ENCODE data around the gene CAP2.

CAP2 gene, protein sequence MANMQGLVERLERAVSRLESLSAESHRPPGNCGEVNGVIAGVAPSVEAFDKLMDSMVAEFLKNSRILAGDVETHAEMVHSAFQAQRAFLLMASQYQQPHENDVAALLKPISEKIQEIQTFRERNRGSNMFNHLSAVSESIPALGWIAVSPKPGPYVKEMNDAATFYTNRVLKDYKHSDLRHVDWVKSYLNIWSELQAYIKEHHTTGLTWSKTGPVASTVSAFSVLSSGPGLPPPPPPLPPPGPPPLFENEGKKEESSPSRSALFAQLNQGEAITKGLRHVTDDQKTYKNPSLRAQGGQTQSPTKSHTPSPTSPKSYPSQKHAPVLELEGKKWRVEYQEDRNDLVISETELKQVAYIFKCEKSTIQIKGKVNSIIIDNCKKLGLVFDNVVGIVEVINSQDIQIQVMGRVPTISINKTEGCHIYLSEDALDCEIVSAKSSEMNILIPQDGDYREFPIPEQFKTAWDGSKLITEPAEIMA

DNA sequence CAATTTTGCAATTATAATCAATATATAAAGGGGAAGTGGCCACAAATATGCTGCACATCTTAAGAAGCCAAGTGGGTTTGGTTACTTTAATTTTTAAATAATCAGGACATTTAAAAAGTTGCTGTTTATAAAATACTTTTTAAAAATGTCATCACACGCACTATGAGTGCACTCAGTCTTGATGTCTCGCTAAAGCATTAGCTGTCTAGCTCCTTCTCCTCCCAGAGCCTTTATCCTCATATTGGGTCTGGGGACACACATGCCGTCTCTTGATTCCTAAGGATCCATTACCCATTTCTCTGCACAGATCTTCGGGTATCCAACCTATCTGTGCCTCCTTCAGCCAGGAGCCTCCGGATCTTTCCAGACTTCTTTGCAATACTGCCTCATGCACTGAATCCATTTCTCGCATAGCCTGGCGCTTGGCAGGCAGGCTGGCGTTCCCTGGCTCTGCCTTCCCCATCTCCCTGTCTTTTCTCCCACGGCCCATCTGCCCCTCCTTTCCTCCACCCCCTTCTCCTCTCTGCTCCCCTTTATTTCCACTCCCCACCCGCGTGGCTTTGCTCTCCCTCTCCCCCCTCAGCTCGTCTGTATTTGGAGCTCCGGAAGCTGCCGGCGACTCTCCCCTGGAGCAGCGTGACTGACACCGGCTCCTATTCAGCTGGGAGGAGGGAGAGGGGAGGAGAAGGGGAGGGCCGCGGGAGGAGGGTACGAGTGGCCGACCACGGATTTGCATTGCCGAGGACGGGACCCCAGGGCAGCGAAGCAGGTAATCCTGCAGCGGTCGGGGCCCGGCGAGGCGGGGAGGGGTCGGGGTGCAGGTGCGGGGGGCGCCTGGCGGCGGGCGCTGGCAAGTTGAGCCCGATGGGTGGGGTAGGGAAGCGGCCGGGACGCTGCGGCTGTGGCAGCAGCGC, at the start of gene CAP2:
CAP2 (plus strand) TSS at position 618 of the 914 bp plus-strand sequence. CDS start 27,961 bp downstream, outside the sequence.
- no peak for DNase-seq

GRCh38 chr6:17347012-17347411, 46.4 kb upstream of the CAP2 start:
- DNase-seq, result no peak

GRCh38 chr6:17349427-17349826, 44.0 kb upstream of the CAP2 start:
- no peak for DNase-seq

GRCh38 chr6:17352302-17352701, 41.1 kb upstream of the CAP2 start:
- DNase-seq, result no peak

GRCh38 chr6:17353440-17354175, 39.8 kb upstream of the CAP2 start:
- DNase-seq, result no peak

DNA sequence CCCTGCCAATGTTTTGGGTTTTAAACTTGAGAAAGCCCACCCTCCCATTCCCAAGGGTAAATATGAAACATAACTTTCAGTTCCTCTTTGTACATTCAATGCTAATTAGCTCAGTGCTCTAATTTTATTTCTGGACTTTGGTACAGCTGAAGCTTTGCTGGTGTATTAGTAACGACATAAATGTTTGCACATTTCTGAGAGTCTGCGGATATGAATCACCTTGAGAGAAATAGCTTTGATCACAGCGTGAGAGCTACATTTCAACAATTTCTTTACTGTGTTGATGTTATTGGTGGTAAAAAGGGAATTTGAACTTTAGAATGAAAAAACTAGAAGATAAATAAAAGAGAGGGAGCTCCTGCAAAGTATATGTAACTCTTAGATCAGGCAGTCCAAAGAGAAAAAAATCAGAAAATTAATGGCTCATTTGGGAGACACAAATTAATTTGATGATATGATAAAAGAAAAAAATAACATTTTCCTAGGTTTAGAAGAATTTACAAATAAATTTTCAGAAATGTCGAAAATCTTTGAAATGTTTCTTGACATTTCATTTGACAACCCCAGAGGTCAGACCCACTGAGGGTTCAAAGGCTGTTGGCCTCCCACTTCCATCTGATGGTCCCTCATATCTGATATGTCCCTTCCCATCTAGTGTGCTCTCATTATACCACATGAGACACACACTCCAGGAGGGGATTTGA, 38.5 kb upstream of the CAP2 start:
- no peak for DNase-seq

DNA sequence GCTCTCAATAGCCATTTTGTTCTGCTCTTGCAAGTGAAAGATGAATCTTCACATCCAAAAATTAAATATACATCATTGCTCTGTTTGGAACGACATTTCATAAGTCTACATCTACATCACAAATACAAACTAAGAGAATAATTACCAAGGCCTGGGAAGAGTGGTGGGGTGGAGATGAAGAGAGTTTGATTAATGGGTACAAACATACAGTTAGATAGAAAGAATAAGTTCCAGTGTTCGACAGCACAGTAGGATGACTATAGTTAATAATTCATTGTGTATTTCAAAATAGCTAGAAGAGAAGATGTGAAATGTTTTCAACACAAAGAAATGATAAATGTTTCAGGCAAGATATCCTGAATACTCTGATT, 38.0 kb upstream of the CAP2 start:
- DNase-seq, result no peak

DNA sequence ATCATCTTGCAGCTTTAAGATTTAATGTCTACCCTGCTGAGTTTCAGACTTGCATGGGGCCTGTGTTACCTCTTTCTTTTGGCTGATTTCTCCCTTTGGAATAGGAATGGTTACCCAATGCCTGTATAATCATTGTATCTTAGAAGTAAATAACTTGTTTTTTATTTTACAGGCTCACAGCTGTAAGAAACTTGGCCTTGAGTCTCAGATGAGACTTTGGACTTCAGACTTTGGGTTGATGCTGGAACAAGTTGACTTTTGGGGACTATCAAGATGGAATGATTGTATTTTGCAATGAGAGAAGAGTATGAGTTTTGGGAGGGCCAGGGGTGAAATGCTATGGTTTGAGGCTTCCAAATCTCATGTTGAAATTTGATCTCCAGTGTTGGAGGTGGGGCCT, 34.9 kb upstream of the CAP2 start:
- DNase-seq, result no peak

DNA sequence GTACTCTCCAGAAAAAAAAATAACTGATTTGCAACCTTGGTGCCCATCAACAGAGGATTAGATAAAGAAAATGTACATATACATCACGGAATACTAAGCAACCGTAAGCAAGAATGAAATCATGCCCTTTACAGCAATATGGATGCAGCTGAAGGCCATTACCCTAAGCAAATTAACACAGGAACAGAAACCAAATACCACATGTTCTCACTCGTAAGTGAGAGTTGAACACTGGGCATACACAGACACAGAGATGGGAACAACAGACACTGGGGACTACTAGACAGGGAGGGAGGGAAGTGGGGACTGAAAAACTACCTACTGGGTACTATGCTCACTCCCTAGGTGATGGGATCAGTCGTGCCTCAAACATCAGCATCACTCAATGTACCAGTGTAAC, 32.8 kb upstream of the CAP2 start:
- no peak for DNase-seq

- DNase-seq, result no peak
Measured at GRCh38 chr6:17361013-17361412, 32.4 kb upstream of the CAP2 start.

GRCh38 chr6:17365961-17366360, 27.4 kb upstream of the CAP2 start:
- no peak for DNase-seq

DNA sequence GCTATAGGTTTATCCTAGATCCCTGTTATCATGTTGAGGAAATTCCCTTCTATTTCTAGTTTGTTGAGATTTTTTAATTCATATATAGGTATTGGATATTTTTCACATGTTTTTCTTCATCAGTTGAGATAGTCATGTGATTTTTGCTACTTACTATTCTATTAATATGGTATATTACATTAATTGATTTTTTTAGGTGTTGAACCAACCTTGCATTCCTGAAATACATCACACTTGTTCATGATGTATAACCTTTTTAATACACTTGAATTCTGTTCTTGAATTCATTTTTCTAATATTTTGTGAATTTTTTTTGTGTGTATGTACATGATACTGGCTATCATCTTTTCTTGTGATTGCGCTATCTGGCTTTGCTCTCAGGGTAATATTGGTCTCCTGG, 25.5 kb upstream of the CAP2 start:
- DNase-seq, result no peak

- DNase-seq, result no peak
Measured at GRCh38 chr6:17381424-17382147, 11.8 kb upstream of the CAP2 start.

DNA sequence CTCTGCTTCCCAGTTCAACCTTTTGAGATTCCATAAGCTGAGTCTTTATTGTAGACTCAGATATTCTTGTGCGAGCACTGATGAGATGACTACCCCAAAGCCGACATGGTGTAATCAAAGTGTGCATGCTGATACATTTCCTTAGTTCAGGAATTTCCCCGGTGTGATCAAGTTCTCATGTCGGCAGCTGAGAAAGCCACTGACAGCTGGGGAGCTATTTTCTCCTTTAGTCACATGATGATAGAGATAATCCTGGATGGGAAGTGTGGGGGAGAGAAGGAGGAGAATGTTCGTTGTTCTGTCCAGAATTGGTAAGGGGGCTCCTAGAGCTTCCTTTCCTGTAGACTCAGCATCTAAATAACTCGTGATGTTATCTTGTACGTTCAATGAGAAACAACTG, 7.7 kb upstream of the CAP2 start:
- no peak for DNase-seq

- DNase-seq, result no peak
Measured at GRCh38 chr6:17388365-17388764, 5.0 kb upstream of the CAP2 start.

DNA sequence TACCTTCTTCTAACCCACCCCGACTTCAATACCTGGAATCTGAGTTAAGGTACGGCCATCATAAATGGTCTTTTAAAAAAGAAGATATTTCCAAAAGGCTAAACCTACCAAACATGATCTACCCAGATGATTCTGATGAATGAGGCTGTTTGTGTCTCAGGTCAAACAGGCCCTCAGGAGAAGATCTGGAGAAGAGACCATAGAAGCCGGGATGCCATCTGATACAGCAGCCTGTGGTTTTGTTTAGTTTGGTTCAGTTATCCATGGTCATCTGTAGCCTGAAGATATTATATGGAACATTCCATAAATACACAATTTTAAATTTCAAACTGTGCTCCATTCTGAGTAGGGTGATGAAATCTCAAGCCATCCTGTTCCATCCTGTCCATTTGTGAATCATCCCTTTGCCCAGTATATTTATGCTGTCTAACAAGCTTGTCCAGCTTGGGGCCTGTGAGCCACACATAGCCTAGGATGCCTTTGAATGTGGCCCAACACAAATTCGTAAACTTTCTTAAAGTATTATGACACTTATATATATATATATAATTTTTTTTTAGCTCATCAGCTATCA, 4.0 kb upstream of the CAP2 start:
- no peak for DNase-seq

DNA sequence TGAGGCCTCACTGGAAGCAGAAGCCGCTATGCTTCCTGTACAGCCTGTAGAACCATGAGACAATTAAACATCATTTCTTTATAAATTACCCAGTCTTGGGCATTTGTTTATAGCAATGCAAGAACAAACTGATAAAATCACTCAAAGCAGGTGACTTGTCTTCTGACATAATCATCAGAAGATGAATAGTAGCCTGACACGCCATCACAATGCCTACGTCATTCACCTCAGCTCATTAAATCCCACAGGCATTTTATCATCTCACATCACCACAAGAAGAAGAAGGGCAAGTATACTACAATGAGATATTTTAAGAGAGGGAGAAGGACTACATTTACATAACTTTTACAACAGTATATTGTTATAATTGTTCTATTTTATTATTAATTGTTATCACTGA, 3.1 kb upstream of the CAP2 start:
- DNase-seq, result no peak

- DNase-seq, result no peak
Measured at GRCh38 chr6:17391976-17392375, 1.4 kb upstream of the CAP2 start.

- DNase-seq, result no peak
Measured at GRCh38 chr6:17393892-17394631, 667 bp downstream of the CAP2 start.

- DNase-seq, result no peak
Measured at GRCh38 chr6:17395112-17395511, 1.7 kb downstream of the CAP2 start.

DNA sequence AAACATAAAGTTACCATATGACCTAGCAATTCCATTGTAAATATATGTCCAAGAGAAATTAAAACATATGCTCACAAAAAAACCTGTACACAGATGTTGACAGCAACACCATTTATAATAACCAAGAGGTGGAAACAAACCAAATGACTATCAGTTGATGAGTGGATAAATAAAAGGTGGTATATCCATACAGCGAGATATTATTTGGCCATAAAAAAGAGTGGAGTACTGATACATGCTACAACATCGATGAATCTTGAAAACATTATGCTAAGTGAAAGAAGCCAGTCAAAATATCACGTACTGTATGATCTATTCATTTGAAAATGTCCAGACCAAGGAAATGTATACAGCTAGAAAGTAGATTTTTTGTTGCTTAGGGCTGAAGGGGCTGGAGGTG, 2.9 kb downstream of the CAP2 start:
- DNase-seq, result no peak
